ENCODE data around the gene ALDH3B1. TPM values are rescaled to one million over a fixed set of nuclear protein-coding genes. Genes with fewer than 3 reads are reported as not detected.

The ALDH3B1 gene
- total RNA-seq, 2 donors from 2014 or later: 15.2 to 18.4 TPM

GRCh38 chr11:68030318-68031143 lies 20.4 kb downstream of the ALDH3B1 start, which contains the start of gene NDUFS8:
Gene NDUFS8, plus strand, starts transcription at chr11:68030681. Its CDS starts 1,471 bp downstream, at chr11:68032152.
- 0% methylated on average over 11 to 39 of the region's 56 CpGs for WGBS, 2 donors
- Histone ChIP-seq H3K27ac (peak within 1 kb of the TSS; percentile 77 to 92 (median 86)), H3K4me3 (peak within 1 kb of the TSS; percentile 60 to 72), H3K9me3 (no peaks in the 10 kb centered on the region), H3K36me3 (replicated peaks in 1 of 2; ENCODE audit: insufficient read depth in 1 of 2, low read depth in 2 of 2) (no peaks in the 10 kb centered on the region), H3K27me3 (no peaks in the 10 kb centered on the region), H3K4me1 (peaks cover 36% of the 10 kb centered on the region)
- ATAC-seq (peak; percentile 97), DNase-seq (peak; percentile 94 to 98 (median 96))
- TF ChIP-seq POLR2A (IDR thresholded peaks at IDR 0.05): peak in 2 of 3 donors; percentile 67 to 69
- no peak for TF ChIP-seq CTCF (IDR thresholded peaks at IDR 0.05)
- intact Hi-C loops (cut with DNase I): no loop called here

DNA sequence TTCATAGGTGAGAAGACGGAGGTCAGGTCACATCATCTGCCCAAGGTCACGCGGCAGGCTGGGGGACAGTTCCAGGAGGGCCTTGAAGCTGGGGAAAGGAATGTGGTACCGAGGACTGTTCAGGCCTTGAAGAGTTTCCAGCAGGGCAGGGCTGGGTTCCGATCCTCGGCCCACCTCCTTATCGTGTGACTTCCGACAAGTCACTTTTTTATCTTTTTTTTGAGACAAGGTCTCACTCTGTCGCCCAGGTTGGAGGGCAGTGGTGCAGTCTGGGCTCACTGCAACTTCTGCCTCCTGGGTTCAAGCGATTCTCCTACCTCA lies 21.0 kb downstream of the ALDH3B1 start:
- DNase-seq (no peak), ATAC-seq (peak; percentile 8)
- Histone ChIP-seq H3K4me1 (peaks cover 36% of the 10 kb centered on the region), H3K4me3 (peak overlapping the region; percentile 60 to 72), H3K9me3 (no peaks in the 10 kb centered on the region), H3K27me3 (no peaks in the 10 kb centered on the region), H3K36me3 (replicated peaks in 1 of 2; ENCODE audit: insufficient read depth in 1 of 2, low read depth in 2 of 2) (no peaks in the 10 kb centered on the region), H3K27ac (peak overlapping the region; percentile 77 to 92 (median 86))
- 11 to 12% methylated on average over 7 to 10 of the region's 10 CpGs for WGBS, 2 donors
- no peak for TF ChIP-seq CTCF (IDR thresholded peaks at IDR 0.05)
- no peak for TF ChIP-seq POLR2A (IDR thresholded peaks at IDR 0.05)
- intact Hi-C loops (cut with DNase I): no loop called here

DNA sequence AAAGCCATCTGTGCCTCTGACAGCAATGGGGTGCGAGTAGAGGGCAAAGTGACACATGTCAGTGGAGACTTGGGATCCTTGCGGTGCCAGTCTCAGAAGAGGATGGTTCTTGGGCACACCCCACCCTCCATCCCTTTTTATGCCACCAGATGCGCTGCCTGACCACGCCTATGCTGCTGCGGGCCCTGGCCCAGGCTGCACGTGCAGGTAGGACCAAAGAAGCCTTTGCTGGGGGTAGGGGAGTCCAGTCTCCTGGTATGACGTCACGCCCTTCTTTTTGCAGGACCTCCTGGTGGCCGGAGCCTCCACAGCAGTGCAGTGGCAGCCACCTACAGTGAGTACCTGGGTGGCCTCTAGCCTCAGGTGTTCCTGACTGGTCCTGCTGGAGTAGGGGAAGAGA lies 21.9 kb downstream of the ALDH3B1 start:
- peaks cover 44% of the 10 kb centered on the region for H3K4me1 ChIP-seq
- WGBS, 2 donors: 85% methylated on average over 8 of the region's 9 CpGs; no CpG with 5 or more reads in 1 of the 2 donors
- no peak overlapping the region for H3K4me3 ChIP-seq
- H3K27ac ChIP-seq: peak overlapping the region in 2 of 4 donors; percentile 84 to 87
- H3K27me3 ChIP-seq: no peaks in the 10 kb centered on the region
- DNase-seq (no peak), ATAC-seq (no peak)
- H3K9me3 ChIP-seq: no peaks in the 10 kb centered on the region
- H3K36me3 ChIP-seq (replicated peaks in 1 of 2; ENCODE audit: insufficient read depth in 1 of 2, low read depth in 2 of 2): no peaks in the 10 kb centered on the region
- intact Hi-C loops (cut with DNase I): no loop called here
- TF ChIP-seq POLR2A (IDR thresholded peaks at IDR 0.05): no peak
- TF ChIP-seq CTCF (IDR thresholded peaks at IDR 0.05): no peak

DNA sequence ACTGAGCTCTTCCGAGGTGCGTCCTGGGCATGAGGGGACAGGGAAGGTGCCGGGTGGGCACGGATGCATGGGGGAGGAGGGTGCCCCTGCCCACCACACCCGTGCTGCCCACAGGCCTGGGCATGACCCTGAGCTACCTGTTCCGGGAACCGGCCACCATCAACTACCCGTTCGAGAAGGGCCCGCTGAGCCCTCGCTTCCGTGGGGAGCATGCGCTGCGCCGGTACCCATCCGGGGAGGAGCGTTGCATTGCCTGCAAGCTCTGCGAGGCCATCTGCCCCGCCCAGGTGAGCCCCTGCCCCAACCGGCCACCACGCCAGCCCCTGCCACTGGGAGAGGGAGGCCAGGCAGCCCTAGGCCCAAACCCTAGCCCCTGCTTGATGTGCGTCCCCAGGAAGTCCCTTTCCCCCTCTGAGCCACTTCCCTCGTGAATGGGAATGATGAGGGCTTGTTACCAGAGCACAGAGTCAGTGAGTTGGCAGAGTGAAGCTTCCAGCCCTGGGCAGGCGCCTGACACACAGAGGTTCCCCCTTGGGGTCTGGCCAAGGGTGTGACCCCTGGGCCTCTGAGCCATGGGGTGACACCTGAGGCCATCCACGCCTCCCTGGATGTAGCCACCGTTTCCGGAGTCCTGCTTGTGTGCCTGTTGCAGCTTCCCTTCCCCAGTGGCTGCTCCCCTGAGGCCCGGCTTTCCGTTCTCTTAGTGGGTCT lies 23.0 kb downstream of the ALDH3B1 start:
- intact Hi-C loops (cut with DNase I): no loop called here
- ATAC-seq: no peak
- WGBS, 2 donors: 85 to 86% methylated on average over 15 to 26 of the region's 29 CpGs
- TF ChIP-seq POLR2A (IDR thresholded peaks at IDR 0.05): no peak
- TF ChIP-seq CTCF (IDR thresholded peaks at IDR 0.05): no peak
- Histone ChIP-seq H3K4me1 (peaks cover 55% of the 10 kb centered on the region), H3K27me3 (no peaks in the 10 kb centered on the region), H3K27ac (peak overlapping the region; percentile 27 to 66 (median 56)), H3K4me3 (no peak overlapping the region), H3K9me3 (no peaks in the 10 kb centered on the region), H3K36me3 (replicated peaks in 1 of 2; ENCODE audit: insufficient read depth in 1 of 2, low read depth in 2 of 2) (no peaks in the 10 kb centered on the region)
- no peak for DNase-seq

Data from body of pancreas (tissue), 4 donors.